HCT116 (cell line): Measurements from ENCODE around the gene CD93. TPM values are rescaled to one million over a fixed set of nuclear protein-coding genes. Genes with fewer than 3 reads are reported as not detected.

Experiments
- ATAC-seq: fragments of 200-7000 bp; cut with Tn5 transposase; 2 replicates; pipeline ENCODE4 v1.9.1; 2020; ENCODE audit warnings: mild to moderate bottlenecking, moderate library complexity
- BruUV-seq: library from RNA; stranded (reverse); fragments of 400-500 nt; replicated peaks from 2 replicates; lab custom pipeline; 2021; lab: Mats Ljungman, UMichigan
- CTCF ChIA-PET: fragments of 300-600 bp; sonication (Branson Sonifier 250); formaldehyde crosslinking; loops from one replicate; lab custom pipeline; 2021; ENCODE audit warnings: antibody characterized with exemption; lab: Charles Lee
- POLR2A ChIA-PET: fragments of 300-600, 350-600 bp; sonication (Branson Sonifier 250); formaldehyde crosslinking; loops from one replicate; lab custom pipeline; 2021; ENCODE audit warnings: antibody characterized with exemption; lab: Charles Lee
- RAD21 ChIA-PET, 2 experiments: fragments of 300-600 bp; sonication (Branson Sonifier 250); formaldehyde crosslinking; loops; one replicate each; lab custom pipeline; 2023; ENCODE audit warnings: low total read pairs in 2 of 2; ENCODE audit not compliant: uncharacterized antibody in 2 of 2, unreplicated experiment in 2 of 2, low non-redundant PET in 1 of 2; lab: Charles Lee
- DNase-seq: peaks from one replicate; pipeline ENCODE4 v3.0.0-alpha.2; 2010; ENCODE audit warnings: low read depth, low spot score
- H2AFZ ChIP-seq: fragments of 200-600 bp; shearing (Covaris generic), sonication (generic); 2 replicates; pipeline ENCODE4 v1.6.1; 2017; ENCODE audit warnings: low read depth, mixed run types, mixed read lengths, antibody characterized with exemption, low read length; ENCODE audit not compliant: poor library complexity, severe bottlenecking
- H3K27ac ChIP-seq: 2 replicates; pipeline ENCODE4 v1.5.1; 2012; ENCODE audit warnings: low read depth, low read length
- H3K27me3 ChIP-seq: fragments of 200-600 bp; sonication (generic); 2 replicates; pipeline ENCODE4 v1.6.1; 2016; ENCODE audit warnings: mixed run types, low read length, mixed read lengths; ENCODE audit not compliant: insufficient read depth
- H3K36me3 ChIP-seq, 2 experiments: fragments of 200-500 bp in 1 of 2; fragments of 200-600 bp in 1 of 2; sonication (Bioruptor generic) in 1 of 2; sonication (generic) in 1 of 2; 2 replicates each; pipeline versions ENCODE4 v1.5.1 to v1.6.1; 2014 to 2016; ENCODE audit warnings: low read length in 2 of 2, inconsistent platforms in 1 of 2, mixed read lengths in 1 of 2, mixed run types in 1 of 2; ENCODE audit not compliant: insufficient read depth in 2 of 2, control insufficient read depth in 1 of 2
- H3K4me1 ChIP-seq, 2 experiments: fragments of 200-600 bp in 1 of 2; sonication (generic) in 1 of 2; 2 replicates each; pipeline versions ENCODE4 v1.5.1 to v1.6.1; 2012 to 2017; ENCODE audit warnings: low read length in 2 of 2, inconsistent platforms in 1 of 2, mild to moderate bottlenecking in 1 of 2, mixed read lengths in 1 of 2, mixed run types in 1 of 2, moderate library complexity in 1 of 2; ENCODE audit not compliant: insufficient read depth in 2 of 2, control insufficient read depth in 1 of 2
- H3K4me2 ChIP-seq: fragments of 200-600 bp; sonication (generic); 2 replicates; pipeline ENCODE4 v1.6.1; 2017; ENCODE audit warnings: mixed run types, low read length, mixed read lengths
- H3K4me3 ChIP-seq, 2 experiments: fragments of 200-600 bp in 1 of 2; sonication (generic) in 1 of 2; replicated peaks in 1 of 2; 2 replicates each; pipeline ENCODE4 v1.5.1; 2011 to 2016; ENCODE audit warnings: low read length in 2 of 2, control low read depth in 1 of 2, low read depth in 1 of 2, mild to moderate bottlenecking in 1 of 2, mixed read lengths in 1 of 2, mixed run types in 1 of 2
- H3K79me2 ChIP-seq: fragments of 200-600 bp; sonication (generic); 2 replicates; pipeline ENCODE4 v1.6.1; 2017; ENCODE audit warnings: mild to moderate bottlenecking, mixed run types, low read length, moderate library complexity, mixed read lengths; ENCODE audit not compliant: insufficient read depth
- H3K9ac ChIP-seq: fragments of 200-600 bp; sonication (generic); 2 replicates; pipeline ENCODE4 v1.6.1; 2016; ENCODE audit warnings: low read length, mixed read lengths
- H3K9me2 ChIP-seq: fragments of 200-600 bp; sonication (generic), shearing (Covaris generic); 2 replicates; pipeline ENCODE4 v1.6.1; 2017; ENCODE audit warnings: mixed run types, mild to moderate bottlenecking, moderate library complexity; ENCODE audit not compliant: insufficient read depth
- H3K9me3 ChIP-seq, 2 experiments: fragments of 200-500 bp in 1 of 2; fragments of 200-600 bp in 1 of 2; sonication (Bioruptor generic) in 1 of 2; sonication (generic) in 1 of 2; 2 replicates each; pipeline ENCODE4 v1.6.1; 2014 to 2017; ENCODE audit warnings: low read length in 2 of 2, mixed read lengths in 2 of 2, inconsistent platforms in 1 of 2, low read depth in 1 of 2, mild to moderate bottlenecking in 1 of 2, mixed run types in 1 of 2, moderate library complexity in 1 of 2; ENCODE audit not compliant: control insufficient read depth in 1 of 2, insufficient read depth in 1 of 2
- H4K20me1 ChIP-seq: fragments of 200-600 bp; sonication (generic), shearing (Covaris generic); 2 replicates; pipeline ENCODE4 v1.6.1; 2017; ENCODE audit warnings: mixed run types, mild to moderate bottlenecking, moderate library complexity; ENCODE audit not compliant: insufficient read depth
- CEBPB ChIP-seq: IDR thresholded peaks from 2 replicates; pipeline ENCODE4 v1.6.1; 2012; ENCODE audit warnings: low read depth
- ELF1 ChIP-seq: IDR thresholded peaks from 2 replicates; pipeline ENCODE4 v1.6.1; 2012; ENCODE audit warnings: low read depth, borderline replicate concordance
- EZH2 ChIP-seq: fragments of 200-600 bp; sonication (generic); IDR thresholded peaks from 2 replicates; pipeline ENCODE4 v1.6.1; 2017; ENCODE audit warnings: antibody characterized with exemption, mixed run types
- EZH2phosphoT487 ChIP-seq: fragments of 200-600 bp; IDR thresholded peaks from 2 replicates; pipeline ENCODE4 v1.6.1; 2018; ENCODE audit warnings: antibody characterized with exemption, borderline replicate concordance
- JUND ChIP-seq: IDR thresholded peaks from 2 replicates; pipeline ENCODE4 v1.6.1; 2012
- POLR2AphosphoS5 ChIP-seq: IDR thresholded peaks from 2 replicates; pipeline ENCODE4 v1.6.1; 2011; ENCODE audit warnings: mild to moderate bottlenecking, low read depth, low read length, moderate library complexity
- RAD21 ChIP-seq: IDR thresholded peaks from 2 replicates; pipeline ENCODE4 v1.6.1; 2012; ENCODE audit warnings: low read depth, mild to moderate bottlenecking
- SIN3A ChIP-seq: IDR thresholded peaks from 2 replicates; pipeline ENCODE4 v1.6.1; 2012; ENCODE audit warnings: low read depth
- SP1 ChIP-seq: IDR thresholded peaks from 2 replicates; pipeline ENCODE4 v1.6.1; 2012; ENCODE audit warnings: low read depth
- SRF ChIP-seq: IDR thresholded peaks from 2 replicates; pipeline ENCODE4 v1.6.1; 2012; ENCODE audit warnings: low read depth
- TCF7L2 ChIP-seq: IDR thresholded peaks from 2 replicates; pipeline ENCODE4 v1.7.0; 2011; ENCODE audit warnings: borderline replicate concordance, inconsistent platforms; ENCODE audit not compliant: insufficient read depth, insufficient read length; ENCODE audit errors: extremely low read depth
- YY1 ChIP-seq: IDR thresholded peaks from 2 replicates; pipeline ENCODE4 v1.6.1; 2011; ENCODE audit warnings: low read length, low read depth, moderate library complexity, mild to moderate bottlenecking; ENCODE audit not compliant: insufficient replicate concordance; ENCODE audit errors: extremely low read depth
- ZFX ChIP-seq: fragments of 450-650 bp; IDR thresholded peaks from 2 replicates; pipeline ENCODE4 v1.6.1; 2017
- ZNF274 ChIP-seq: fragments of 200-500 bp; sonication (Bioruptor generic); IDR thresholded peaks from 2 replicates; pipeline ENCODE4 v1.6.1; 2014; ENCODE audit warnings: mild to moderate bottlenecking, low read depth, low read length, inconsistent platforms
- intact Hi-C: fragments of 100-400 bp; cut with micrococcal nuclease; formaldehyde crosslinking; loops from 2 replicates; pipeline ENCODE4 v1.10.0; 2022
- total RNA-seq: library from RNA; stranded (reverse); gene quantifications from one replicate; pipeline ENCODE4 v1.2.1, GENCODE V29; 2021; ENCODE audit not compliant: unreplicated experiment
- TF ChIP-seq, protein P1 (sequence below), 3 experiments: fragments of 200-600 bp in 1 of 3; sonication (generic) in 1 of 3; IDR thresholded peaks in 2 of 3; conservative IDR thresholded peaks in 1 of 3; 2 replicates each; pipeline ENCODE4 v1.5.1; 2012 to 2017; ENCODE audit warnings: low read depth in 2 of 3, low read length in 2 of 3, antibody characterized with exemption in 1 of 3, borderline replicate concordance in 1 of 3, control low read depth in 1 of 3, mild to moderate bottlenecking in 1 of 3, mixed read lengths in 1 of 3, mixed run types in 1 of 3, moderate library complexity in 1 of 3; ENCODE audit not compliant: insufficient read depth in 1 of 3
- TF ChIP-seq, protein P2 (sequence below): IDR thresholded peaks from 2 replicates; pipeline ENCODE4 v1.6.1; 2012

The CD93 gene
- total RNA-seq, 1 experiment from 2014 or later, result 0.07 TPM

GRCh38 chr20:23129266-23129665 lies 43.1 kb upstream of the CD93 start (continued):
- TF ChIP-seq, protein P1, sequence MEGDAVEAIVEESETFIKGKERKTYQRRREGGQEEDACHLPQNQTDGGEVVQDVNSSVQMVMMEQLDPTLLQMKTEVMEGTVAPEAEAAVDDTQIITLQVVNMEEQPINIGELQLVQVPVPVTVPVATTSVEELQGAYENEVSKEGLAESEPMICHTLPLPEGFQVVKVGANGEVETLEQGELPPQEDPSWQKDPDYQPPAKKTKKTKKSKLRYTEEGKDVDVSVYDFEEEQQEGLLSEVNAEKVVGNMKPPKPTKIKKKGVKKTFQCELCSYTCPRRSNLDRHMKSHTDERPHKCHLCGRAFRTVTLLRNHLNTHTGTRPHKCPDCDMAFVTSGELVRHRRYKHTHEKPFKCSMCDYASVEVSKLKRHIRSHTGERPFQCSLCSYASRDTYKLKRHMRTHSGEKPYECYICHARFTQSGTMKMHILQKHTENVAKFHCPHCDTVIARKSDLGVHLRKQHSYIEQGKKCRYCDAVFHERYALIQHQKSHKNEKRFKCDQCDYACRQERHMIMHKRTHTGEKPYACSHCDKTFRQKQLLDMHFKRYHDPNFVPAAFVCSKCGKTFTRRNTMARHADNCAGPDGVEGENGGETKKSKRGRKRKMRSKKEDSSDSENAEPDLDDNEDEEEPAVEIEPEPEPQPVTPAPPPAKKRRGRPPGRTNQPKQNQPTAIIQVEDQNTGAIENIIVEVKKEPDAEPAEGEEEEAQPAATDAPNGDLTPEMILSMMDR (IDR thresholded peaks at IDR 0.05 in 2 of 3, conservative IDR thresholded peaks at IDR 0.05 in 1 of 3; ENCODE audit: borderline replicate concordance in 1 of 3, insufficient read depth in 1 of 3, low read depth in 2 of 3, low read length in 2 of 3), result no peak

DNA sequence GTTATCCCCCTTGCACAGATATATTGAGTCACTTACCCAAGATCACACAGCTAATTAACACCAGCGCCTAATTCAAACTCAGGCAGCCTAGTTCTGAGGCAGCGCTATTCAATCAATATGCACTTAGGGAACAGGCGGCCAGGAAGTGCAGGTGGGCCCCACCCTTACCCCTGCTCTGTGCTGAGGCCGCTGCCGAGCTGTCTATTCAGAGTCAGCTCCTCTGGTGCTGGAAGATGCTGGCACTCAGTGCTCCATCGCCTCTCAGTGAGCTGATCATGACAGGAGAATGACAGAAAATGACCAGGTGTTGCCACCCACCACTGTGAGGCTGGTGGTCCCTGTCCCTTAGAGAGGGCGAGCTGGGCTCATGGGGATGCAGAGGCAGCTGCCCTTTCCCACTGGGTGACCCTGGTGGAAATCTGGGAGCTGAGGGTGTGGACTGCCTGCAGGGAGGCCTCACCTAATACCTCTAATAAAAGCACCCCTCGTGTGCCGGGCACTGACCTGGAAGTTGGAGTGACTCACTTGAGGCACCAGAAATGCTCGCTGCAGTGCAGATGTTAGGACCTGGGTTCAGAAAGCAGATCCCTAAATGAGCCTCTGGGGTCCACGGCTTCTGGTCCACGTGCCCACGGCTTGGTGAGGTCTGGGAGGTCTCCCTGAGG lies 42.5 kb upstream of the CD93 start:
- Histone ChIP-seq H4K20me1 (no peaks in the 10 kb centered on the region), H2AFZ (no peak overlapping the region), H3K27ac (no peak overlapping the region), H3K4me1 (no peaks in the 10 kb centered on the region; a peak in 1 of 4 replicates), H3K27me3 (no peaks in the 10 kb centered on the region), H3K4me3 (no peak overlapping the region), H3K4me2 (no peak overlapping the region), H3K9me3 (no peaks in the 10 kb centered on the region), H3K36me3 (no peaks in the 10 kb centered on the region), H3K9me2 (no peaks in the 10 kb centered on the region), H3K9ac (no peak overlapping the region), H3K79me2 (no peaks in the 10 kb centered on the region)
- intact Hi-C loops, result no loop called here
- RAD21 ChIA-PET, result no interaction called here
- BruUV-seq, result no TSS peak
- TF ChIP-seq EZH2phosphoT487 (no peak), RAD21 (no peak), ZFX (no peak), SIN3A (no peak), SRF (no peak), ZNF274 (no peak), CEBPB (no peak), POLR2AphosphoS5 (no peak), SP1 (no peak), TCF7L2 (no peak), JUND (no peak), YY1 (no peak), EZH2 (no peak), ELF1 (no peak)
- TF ChIP-seq, protein P2, sequence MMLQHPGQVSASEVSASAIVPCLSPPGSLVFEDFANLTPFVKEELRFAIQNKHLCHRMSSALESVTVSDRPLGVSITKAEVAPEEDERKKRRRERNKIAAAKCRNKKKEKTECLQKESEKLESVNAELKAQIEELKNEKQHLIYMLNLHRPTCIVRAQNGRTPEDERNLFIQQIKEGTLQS, result no peak
- DNase-seq (no peak), ATAC-seq (no peak)
- CTCF ChIA-PET, result no interaction called here
- POLR2A ChIA-PET, result no interaction called here
